ENCODE data around the gene NKX3-2. TPM values are rescaled to one million over a fixed set of nuclear protein-coding genes. Genes with fewer than 3 reads are reported as not detected.
A peak's percentile ranks its signal among the peaks of the same experiment; 100 is the strongest.

Gene NKX3-2
- total RNA-seq, 1 donor from 2014 or later = under 0.01 TPM

DNA sequence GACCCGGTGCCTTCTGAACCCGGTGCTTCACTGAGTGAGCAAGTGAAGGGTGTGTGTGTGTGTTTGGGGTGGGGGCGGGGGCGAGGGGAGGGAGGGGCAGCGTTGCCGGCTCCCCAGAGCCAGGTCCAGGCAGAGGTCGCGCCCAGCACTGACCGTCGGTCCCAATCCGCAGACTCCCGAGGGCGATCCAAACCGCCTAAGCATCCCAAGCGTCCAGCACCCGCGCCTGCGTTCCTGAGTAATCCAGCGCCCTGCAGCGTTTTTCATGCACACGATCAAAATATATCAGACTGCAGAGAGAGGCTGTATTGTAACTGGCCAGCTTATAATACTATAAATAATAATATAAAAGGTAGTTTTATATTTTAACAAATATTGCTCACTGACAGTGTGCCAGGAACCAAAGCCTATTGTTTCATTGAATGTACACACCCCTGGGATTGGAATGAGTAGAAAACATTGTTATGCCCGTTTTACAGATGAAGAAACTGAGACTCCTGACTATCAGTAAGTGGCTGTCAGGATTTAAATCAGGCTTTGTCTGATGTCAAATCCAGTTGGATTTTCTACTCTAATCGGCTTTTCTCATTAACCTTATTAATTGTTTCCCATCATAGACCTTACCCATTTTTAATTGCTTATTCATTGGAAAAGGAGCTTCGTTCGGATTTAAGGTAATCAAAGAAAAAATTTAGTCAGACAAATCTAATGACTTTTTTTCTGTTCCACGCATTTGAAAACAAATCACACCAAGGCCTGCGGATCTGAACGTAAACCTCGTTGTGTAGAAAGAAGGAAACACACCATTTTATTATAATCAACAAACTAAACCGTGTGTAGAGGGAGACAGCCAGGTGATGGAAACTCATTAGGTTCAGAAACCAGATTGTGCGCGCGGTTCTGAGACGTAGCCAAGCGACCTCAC lies 4.0 kb upstream of the NKX3-2 start:
- H3K4me3 ChIP-seq (ENCODE audit: low read depth, low read length) = no peak overlapping the region
- TF ChIP-seq, protein P1, sequence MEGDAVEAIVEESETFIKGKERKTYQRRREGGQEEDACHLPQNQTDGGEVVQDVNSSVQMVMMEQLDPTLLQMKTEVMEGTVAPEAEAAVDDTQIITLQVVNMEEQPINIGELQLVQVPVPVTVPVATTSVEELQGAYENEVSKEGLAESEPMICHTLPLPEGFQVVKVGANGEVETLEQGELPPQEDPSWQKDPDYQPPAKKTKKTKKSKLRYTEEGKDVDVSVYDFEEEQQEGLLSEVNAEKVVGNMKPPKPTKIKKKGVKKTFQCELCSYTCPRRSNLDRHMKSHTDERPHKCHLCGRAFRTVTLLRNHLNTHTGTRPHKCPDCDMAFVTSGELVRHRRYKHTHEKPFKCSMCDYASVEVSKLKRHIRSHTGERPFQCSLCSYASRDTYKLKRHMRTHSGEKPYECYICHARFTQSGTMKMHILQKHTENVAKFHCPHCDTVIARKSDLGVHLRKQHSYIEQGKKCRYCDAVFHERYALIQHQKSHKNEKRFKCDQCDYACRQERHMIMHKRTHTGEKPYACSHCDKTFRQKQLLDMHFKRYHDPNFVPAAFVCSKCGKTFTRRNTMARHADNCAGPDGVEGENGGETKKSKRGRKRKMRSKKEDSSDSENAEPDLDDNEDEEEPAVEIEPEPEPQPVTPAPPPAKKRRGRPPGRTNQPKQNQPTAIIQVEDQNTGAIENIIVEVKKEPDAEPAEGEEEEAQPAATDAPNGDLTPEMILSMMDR (IDR thresholded peaks at IDR 0.05; ENCODE audit: insufficient read depth, low read length, severe bottlenecking) = no peak
- no peak for DNase-seq (ENCODE audit: low read depth)
- no peaks in the 10 kb centered on the region for H3K36me3 ChIP-seq (ENCODE audit: control insufficient read depth, insufficient read depth, low read length)
- H3K27me3 ChIP-seq (ENCODE audit: control insufficient read depth, insufficient read depth, low read length) = peaks cover 22% of the 10 kb centered on the region
- no peak for FAIRE-seq

DNA sequence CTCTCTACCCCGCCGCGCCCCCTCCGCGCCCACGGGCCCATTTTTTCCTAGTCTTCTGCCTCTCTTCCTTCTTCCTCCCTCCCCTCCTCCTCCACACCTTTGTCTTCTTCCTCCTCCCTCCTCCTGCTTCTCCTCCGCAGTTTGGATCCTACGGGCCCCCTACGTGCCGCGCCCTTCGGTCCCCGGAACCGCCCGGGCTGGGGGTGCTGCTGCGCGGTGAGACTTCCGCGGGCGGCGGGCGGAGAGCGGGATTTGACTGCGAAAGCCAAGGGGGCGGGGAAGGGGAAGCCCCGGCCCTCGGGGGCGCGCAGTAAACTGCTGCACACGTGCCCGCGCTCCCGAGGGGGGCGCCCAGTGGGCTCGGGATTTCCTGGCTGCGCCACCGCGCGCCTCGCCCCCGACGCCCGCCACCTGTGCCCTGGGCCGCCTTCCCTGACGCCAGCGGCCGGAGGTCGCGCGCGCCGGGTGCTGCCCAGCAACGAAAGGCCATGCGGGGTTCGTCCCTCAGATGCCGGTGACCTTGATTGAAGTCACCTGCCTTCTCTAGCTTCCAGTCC lies 3.3 kb upstream of the NKX3-2 start:
- peak overlapping the region; percentile 34 for H3K4me3 ChIP-seq (ENCODE audit: low read depth, low read length)
- H3K36me3 ChIP-seq (ENCODE audit: control insufficient read depth, insufficient read depth, low read length) = no peaks in the 10 kb centered on the region
- no peak for FAIRE-seq
- H3K27me3 ChIP-seq (ENCODE audit: control insufficient read depth, insufficient read depth, low read length) = peaks cover 29% of the 10 kb centered on the region
- TF ChIP-seq, protein P1 (IDR thresholded peaks at IDR 0.05; ENCODE audit: insufficient read depth, low read length, severe bottlenecking) = no peak
- no peak for DNase-seq (ENCODE audit: low read depth)

DNA sequence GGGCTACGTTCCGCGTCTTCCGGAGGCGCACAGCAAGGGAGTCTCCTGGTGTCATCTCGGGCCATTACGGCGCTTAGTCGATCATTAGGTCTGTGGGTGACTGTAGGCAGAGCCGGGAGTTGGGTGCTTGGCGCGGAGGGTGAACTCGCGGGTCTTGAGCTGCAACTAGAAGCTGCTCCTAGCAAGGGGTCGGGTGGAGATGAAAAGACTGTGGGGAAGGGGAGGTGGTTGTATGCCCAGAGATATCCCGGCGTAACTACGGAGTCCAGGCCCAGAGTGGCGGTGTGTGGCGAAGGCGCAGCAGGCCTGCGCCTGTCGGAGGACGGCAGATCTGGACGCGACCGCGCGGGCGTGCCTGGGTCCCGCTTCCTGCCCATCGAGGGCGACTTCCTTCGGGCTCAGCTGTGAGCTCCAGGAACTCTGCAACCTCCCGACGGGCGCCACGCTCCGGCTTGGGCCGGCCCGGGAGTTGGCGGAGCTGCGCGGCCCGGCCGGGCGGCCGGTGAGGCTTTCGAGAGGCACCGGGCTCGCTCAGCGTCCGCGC lies 2.7 kb upstream of the NKX3-2 start:
- Histone ChIP-seq H3K27me3 (ENCODE audit: control insufficient read depth, insufficient read depth, low read length) (peaks cover 33% of the 10 kb centered on the region), H3K36me3 (ENCODE audit: control insufficient read depth, insufficient read depth, low read length) (no peaks in the 10 kb centered on the region), H3K4me3 (ENCODE audit: low read depth, low read length) (peak overlapping the region; percentile 34)
- TF ChIP-seq, protein P1 (IDR thresholded peaks at IDR 0.05; ENCODE audit: insufficient read depth, low read length, severe bottlenecking) = no peak
- no peak for FAIRE-seq
- DNase-seq (ENCODE audit: low read depth) = no peak

DNA sequence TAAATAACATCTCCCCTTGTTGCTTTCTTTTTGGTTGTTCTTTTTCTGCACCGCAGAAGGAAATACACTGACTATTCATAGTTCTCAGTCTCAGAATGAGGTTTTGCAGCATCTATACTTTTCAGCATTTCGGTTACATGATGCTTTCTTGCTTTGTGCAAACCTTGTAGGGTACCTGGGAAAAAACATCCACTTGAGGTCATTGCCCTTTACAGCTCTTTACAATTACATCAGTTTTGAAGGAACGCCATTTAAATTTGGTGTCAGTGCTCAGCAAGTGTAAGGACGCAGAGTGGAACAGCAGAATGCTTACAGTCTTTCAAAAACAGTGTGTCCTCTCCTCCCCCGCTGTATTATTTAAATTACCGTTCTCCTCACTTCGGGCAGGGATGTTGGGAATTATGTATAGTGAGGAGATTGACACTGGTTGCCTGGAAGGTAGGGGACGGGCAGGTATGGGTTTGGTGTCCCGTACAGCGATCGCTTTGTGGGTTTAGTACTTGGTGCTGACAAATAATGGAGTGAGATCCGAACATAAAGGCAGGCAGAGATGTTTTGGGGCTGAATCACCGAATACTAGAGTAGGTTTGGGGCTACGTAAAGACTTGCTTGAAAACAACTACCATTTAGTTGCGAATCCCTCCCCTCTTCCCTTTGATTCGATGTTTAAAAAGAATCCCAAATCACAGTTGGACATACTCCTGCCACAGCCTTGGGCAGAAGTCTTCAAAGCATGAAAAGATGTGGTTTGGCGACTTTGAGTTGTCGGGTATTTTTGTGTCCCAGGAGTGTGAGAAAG lies 2.0 kb upstream of the NKX3-2 start:
- no peaks in the 10 kb centered on the region for H3K36me3 ChIP-seq (ENCODE audit: control insufficient read depth, insufficient read depth, low read length)
- H3K4me3 ChIP-seq (ENCODE audit: low read depth, low read length) = no peak overlapping the region
- peaks cover 40% of the 10 kb centered on the region for H3K27me3 ChIP-seq (ENCODE audit: control insufficient read depth, insufficient read depth, low read length)
- DNase-seq (ENCODE audit: low read depth) (no peak), FAIRE-seq (no peak)
- TF ChIP-seq, protein P1 (IDR thresholded peaks at IDR 0.05; ENCODE audit: insufficient read depth, low read length, severe bottlenecking) = no peak

DNA sequence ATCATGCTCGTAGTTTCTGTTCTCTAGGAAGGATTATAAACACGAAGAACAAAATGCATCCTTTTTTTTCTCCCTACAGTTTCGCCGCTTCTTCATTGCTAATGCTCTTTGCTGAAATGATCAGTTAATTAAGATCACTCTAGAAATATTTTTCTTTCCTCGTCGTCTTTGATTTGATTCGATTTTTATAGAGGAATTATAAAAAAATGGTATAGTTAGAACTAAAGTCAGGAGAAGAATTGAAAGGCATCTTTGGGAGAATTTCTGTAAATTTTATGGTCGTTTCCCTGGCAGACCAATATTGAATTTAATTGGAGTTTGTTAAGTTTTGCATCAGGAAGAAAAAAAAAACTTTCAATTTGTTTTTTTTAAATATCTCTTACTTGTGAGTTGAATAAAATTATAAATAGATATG lies 1.1 kb upstream of the NKX3-2 start:
- FAIRE-seq (no peak), DNase-seq (ENCODE audit: low read depth) (no peak)
- H3K4me3 ChIP-seq (ENCODE audit: low read depth, low read length) = no peak overlapping the region
- peaks cover 48% of the 10 kb centered on the region for H3K27me3 ChIP-seq (ENCODE audit: control insufficient read depth, insufficient read depth, low read length)
- TF ChIP-seq, protein P1 (IDR thresholded peaks at IDR 0.05; ENCODE audit: insufficient read depth, low read length, severe bottlenecking) = no peak
- no peaks in the 10 kb centered on the region for H3K36me3 ChIP-seq (ENCODE audit: control insufficient read depth, insufficient read depth, low read length)

Data from bronchial epithelial cell (primary cell).